ENCODE measurements around the gene LIMCH1.

DNA sequence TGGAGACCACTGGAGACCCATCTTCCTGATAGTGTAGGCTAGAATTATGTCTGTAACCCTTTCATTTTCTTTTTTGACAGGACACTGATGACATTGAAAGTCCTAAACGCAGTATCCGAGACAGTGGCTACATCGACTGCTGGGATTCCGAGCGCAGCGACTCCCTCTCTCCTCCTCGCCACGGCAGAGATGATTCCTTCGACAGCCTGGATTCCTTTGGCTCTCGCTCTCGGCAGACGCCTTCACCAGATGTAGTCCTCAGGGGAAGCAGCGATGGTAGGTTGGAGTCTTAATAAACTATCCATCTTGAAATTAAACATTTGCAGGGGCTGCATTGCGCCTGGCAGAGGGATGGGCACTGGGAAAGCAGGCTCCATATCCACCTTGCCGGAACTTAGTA, 75.4 kb downstream of the LIMCH1 start:
- TF ChIP-seq POLR2AphosphoS5 (IDR thresholded peaks at IDR 0.05; ENCODE audit: low read depth, low read length) (no peak), REST (IDR thresholded peaks at IDR 0.05; ENCODE audit: insufficient read depth in 1 of 2, low read depth in 2 of 2, low read length in 2 of 2) (no peak), SIN3A (IDR thresholded peaks at IDR 0.05; ENCODE audit: borderline replicate concordance, insufficient read depth, low read length) (no peak)

Measured in PFSK-1 (cell line).